Dedifferentiated amniotic fluid mesenchymal stem cell (primary cell): Measurements from ENCODE around the gene CRISPLD2.
A peak's percentile ranks its signal among the peaks of the same experiment; 100 is the strongest.
"Not testable (repeated sequence)": the region's sequence is repeated elsewhere in the genome, so short reads cannot be mapped to it uniquely, and the experiment has no call there.

Experiments
- DNase-seq: peaks from one replicate; pipeline ENCODE4 v3.0.0-alpha.2; 2016; ENCODE audit errors: extremely low spot score

Gene CRISPLD2

GRCh38 chr16:84930298-84931106, 110.7 kb downstream of the CRISPLD2 start:
- DNase-seq = no peak

- DNase-seq = no peak
Observed at GRCh38 chr16:84931107-84931494, 111.3 kb downstream of the CRISPLD2 start.

DNA sequence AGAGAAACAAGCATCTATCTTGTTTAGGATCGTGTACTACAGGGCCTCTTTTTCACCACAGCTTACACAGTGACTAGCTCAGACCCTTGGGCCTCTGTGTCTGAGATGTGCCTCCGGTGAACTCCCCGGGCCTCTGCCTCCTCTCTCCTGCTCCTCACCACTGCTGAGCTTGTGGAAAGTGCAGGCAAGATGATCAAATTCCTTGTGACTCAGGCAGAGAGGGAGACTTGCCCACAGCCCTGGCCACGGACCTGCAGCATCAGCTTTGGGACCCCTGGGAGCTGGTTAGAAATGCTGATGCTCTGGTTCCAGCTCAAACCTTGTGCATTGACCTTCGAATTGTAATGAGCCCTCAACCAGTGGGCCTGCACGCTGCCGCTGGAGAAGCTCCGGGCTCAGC, 111.7 kb downstream of the CRISPLD2 start:
- DNase-seq = no peak

DNA sequence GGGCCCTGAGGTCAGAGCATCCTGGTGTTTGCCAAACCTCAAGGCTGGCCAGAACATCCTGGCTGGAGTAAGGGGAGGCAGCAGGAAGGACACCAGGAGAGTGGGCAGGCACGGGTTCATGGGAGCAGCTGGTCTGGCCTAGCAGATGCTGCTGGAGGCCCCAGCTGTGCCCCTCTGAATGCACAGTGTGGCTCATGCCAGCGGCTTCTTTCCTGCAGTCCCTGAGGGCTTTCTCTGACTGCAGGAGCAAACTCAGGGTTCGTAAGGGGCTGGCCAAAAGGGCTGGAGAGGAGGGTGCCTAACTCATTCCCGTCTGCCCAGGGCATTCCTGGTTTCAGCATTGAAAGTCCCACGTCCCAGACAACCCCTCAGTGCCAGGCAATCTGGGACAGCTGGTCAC, 112.9 kb downstream of the CRISPLD2 start:
- no peak for DNase-seq

DNA sequence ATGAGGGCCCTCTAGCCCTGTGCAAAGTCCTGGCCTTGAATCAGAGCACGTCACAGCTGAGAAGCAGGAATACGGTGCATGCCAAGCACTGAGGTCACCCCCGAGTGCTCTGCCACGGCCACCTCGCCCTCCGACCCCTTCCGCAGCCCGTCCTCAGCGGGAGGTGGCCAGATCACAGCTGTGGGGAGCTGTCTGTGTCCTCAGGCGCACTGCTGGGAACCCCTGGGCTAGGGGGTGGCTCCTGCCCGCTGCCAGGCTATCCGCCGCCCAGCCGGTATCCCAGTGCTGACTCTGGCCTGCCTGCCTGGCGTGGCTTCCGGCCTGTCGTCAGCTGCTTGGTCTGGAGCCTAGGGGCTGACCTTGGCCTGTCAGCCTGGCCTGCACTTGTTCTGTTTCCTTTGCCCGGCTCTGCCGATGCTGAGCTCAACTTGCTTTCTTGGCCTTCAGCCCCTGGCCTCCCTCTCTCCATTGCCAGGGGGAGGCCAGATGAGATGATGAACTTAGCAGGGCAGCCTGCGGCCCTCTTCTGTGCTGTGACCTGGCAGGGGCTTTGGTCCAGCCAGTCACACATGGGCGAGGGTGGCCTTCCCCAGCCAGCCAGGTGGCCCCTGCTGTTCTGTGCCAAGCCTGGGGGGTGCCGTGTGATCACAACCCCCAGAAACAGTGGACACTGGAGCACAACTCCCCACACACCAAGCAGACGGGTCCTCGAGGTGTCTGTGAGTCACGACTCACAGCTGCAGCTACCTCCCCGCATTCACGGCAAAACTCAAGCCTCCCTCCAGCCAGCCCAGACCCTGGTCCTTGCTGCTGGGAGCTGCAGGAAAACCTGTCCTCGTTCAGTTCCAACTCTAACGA, 114.2 kb downstream of the CRISPLD2 start:
- DNase-seq = no peak

GRCh38 chr16:84937196-84938005, 117.6 kb downstream of the CRISPLD2 start:
- no peak for DNase-seq

GRCh38 chr16:84938616-84939015, 118.8 kb downstream of the CRISPLD2 start:
- DNase-seq = not testable (repeated sequence)

- DNase-seq = peak; percentile 26
Observed at GRCh38 chr16:84940670-84941551, 121.1 kb downstream of the CRISPLD2 start.

DNA sequence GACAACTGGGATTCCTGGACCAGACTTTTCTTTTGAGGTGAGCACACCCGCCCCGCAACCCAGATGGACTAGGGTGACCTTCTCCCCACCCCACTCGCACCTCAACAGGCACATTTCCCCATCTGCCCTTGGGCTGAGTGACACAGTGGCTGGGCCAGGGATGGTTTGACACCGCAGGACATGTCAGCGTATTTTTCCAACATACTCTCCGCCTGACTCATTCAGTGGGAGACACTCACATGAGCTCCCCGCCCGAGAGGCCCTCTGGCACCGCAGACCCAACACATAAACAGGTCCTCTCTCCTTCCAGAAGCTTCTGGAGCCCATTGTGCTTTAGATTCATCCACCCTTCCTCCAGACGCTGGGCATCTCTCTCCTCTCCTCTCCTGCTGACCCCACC, 122.1 kb downstream of the CRISPLD2 start:
- peak; percentile 26 for DNase-seq

GRCh38 chr16:84942786-84943185, 123.0 kb downstream of the CRISPLD2 start:
- DNase-seq = no peak

- no peak for DNase-seq
Observed at GRCh38 chr16:84943620-84944019, 123.8 kb downstream of the CRISPLD2 start.

DNA sequence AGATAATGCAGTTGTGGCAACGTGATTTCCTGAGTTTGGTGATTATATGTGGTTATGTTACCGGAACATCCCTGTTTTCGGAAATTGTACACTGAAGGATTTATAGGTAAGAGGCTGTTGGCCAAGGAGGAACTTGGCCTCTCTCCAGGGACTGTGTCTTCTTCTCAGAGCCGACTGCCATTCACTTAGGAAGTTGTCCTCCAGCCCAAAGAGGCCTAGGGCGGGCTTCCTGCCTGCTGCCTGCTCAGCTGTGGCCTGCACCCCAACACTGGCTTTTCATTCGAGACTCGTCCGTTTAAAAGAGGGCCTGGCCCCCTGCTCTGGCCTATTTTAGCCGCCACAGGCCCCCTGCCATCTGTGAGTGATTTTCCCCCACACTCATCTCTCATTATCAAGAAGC, 127.2 kb downstream of the CRISPLD2 start:
- no peak for DNase-seq

DNA sequence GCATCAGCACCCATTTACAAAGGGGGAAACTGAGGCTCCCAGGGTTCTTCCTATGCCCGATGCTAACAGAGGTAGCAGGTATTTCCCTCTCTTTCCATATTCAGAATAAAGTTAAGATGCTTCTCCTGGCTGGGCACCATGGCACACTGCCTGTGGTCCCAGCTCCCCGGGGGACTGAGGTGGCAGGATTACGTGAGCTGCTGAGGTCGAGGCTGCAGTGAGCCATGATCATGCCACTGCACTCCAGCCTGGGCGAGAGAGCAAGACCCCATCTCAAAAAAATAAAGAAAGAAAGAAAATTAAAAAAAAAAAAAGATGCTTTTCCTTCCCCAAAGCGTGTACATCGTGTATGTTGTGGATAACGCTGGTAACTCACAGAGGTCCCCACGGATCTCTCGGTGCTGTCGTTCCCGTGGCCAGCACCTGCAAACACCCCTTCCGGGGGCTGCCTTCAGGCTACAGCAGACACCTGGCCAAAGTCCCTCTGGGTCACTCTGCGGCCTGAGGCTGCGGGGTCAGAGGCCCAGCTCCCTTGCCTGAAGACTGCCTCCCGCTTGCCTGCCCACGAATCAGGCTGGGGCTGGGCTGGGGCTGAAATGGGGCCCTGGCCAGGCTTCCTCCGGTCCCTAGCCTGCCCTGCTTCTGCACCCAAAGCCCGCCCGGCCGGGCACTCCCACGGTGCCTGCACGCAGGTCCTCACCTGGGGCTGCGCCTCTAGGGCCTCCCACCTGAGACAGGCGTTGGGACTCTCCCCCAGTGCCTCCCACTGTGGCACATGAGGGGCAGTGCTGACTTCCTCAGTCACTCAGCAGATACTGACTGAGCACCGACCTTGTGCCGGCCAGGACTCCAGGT, 128.4 kb downstream of the CRISPLD2 start:
- DNase-seq = no peak

DNA sequence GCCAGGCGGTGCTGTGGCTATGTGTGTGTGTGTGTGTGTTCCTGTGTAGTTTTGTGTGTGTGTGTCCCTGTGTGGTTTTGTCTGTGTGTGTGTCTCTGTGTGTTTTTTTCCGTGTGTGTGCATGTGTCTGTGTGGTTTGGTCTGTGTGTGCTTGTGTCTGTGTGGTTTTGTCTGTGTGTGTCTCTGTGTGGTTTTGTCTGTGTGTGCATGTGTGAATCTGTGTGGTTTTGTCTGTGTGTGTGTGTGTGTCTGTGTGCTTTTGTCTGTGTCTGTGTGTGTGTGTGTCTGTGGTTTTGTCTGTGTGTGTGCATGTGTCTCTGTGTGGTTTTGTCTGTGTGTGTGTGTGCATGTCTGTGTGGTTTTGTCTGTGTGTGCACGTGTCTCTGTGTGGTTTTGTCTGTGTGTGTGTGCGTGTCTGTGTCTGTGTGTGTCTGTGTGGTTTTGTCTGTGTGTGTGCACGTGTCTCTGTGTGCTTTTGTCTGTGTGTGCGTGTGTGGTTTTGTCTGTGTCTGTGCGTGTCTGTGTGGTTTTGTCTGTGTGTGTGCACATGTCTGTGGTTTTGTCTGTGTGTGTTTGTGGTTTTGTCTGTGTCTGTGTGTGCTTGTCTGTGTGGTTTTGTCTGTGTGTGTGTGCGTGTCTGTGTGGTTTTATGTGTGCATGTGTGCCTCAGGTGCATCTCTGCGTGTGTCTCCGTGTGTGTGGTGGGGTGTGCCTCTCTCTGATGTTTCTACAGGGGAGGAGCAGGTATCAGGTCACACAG, 129.2 kb downstream of the CRISPLD2 start:
- no peak for DNase-seq

DNA sequence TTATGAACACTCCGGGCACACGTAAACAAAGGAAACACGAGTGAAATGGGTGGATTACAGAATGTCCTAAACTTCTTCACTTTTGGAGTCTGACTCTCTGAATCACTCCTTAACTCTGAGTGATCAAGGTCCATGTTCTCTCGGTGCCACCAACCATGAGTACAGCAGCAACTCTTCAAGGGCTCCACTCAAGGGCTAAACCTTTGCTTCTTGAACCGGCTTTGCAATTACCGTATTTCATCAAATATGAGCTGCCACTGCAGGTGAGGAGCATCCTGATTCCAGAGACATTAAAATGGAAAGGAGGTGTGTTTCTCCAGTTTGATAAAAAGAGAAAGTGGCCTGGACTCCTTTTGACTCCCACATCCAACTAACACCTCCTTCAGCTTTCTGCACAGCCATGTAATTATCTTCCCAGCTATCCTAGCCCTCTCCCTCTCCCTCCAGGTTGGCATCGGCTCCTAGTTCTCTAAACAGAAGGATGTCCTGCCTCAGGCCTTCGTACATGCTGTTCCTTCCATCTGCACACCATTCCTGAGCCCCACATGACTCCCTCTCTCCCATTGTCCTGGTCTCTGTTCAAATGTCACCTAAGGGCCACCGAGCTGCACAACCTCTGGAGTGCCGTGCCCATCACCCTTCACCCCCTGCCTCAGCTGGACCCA, 130.1 kb downstream of the CRISPLD2 start:
- DNase-seq = no peak

DNA sequence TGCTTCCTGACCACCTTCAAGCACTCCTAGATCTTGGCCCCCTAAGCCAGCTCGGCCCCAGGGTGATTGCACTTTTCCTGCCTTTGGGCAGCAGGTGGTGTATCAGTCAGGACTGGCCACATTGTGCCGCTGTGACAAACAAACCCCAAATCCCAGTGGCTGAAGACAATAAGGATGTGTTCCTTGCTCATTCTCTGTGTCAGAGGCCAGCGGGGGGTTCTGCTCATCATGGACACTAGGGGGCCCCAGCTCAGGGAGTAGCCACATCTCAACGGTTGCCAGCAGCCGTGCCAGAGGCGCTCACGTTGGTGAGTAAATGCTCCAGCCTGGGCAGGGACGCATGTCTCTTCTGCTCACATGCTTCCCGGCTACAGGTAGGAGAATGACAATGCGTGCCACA, 131.1 kb downstream of the CRISPLD2 start:
- no peak for DNase-seq

- DNase-seq = peak; percentile 82
Observed at GRCh38 chr16:84952335-84953189, 132.8 kb downstream of the CRISPLD2 start.

GRCh38 chr16:84953190-84953746, 133.5 kb downstream of the CRISPLD2 start:
- DNase-seq = no peak
